ENCODE measurements around the gene OR8B2. TPM values are rescaled to one million over a fixed set of nuclear protein-coding genes. Genes with fewer than 3 reads are reported as not detected.

Gene OR8B2
- total RNA-seq, 2 donors from 2014 or later = not detected

DNA sequence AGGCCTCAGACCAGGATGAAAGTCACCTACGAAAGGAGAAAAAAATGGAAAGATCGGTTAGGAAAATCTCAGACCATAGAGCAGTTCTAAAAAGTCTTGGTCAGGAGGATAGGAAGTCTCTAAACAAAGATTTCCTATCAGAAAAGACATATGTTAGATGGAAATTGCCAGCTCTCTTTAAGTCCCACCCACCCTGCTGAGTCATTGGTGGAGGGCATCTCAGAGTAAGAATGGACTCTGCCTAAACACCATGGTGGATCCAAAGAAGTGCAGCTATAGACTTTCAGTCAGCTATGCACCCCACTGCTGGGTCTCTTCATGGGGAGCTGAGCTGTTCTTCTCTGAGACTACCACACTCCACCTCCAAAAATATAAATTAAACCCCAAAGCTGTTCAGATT is 3.7 kb downstream of the OR8B2 start:
- H3K4me1 Mint-ChIP-seq (ENCODE audit: low read depth) = no peaks in the 10 kb centered on the region
- H3K27me3 Mint-ChIP-seq (ENCODE audit: low read depth) = no peaks in the 10 kb centered on the region
- ATAC-seq (replicated peaks in 1 of 2) (no peak), DNase-seq (no peak)
- H3K27ac Mint-ChIP-seq = no peak overlapping the region
- no peaks in the 10 kb centered on the region for H3K9me3 Mint-ChIP-seq
- no peak overlapping the region for H3K4me3 Mint-ChIP-seq
- H3K36me3 Mint-ChIP-seq (ENCODE audit: insufficient read depth in 2 of 2) = no peaks in the 10 kb centered on the region

DNA sequence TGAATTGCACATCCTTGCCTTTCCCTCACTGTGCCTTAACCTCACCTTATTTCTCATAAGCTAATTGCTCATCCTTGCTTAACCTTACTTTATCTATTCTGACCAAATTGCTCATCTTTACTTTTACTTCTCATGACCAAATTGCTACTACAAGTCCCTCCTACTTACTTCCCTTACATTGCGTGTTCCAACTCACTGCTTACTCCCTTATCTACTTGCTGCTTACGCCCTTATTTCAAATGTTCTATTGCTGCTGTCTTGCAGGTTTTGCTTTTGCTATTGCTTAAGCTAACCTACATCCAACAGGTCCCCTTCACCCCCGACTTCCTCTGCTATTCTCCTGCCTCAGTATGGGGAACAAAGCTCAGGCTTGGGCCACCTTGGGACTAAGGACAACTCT is 8.0 kb downstream of the OR8B2 start:
- DNase-seq = no peak
- Mint-ChIP-seq H3K36me3 (ENCODE audit: insufficient read depth in 2 of 2) (no peaks in the 10 kb centered on the region), H3K27me3 (ENCODE audit: low read depth) (no peaks in the 10 kb centered on the region), H3K27ac (no peak overlapping the region), H3K9me3 (no peaks in the 10 kb centered on the region), H3K4me3 (no peak overlapping the region), H3K4me1 (ENCODE audit: low read depth) (no peaks in the 10 kb centered on the region)
- no peak for ATAC-seq (replicated peaks in 1 of 2)

DNA sequence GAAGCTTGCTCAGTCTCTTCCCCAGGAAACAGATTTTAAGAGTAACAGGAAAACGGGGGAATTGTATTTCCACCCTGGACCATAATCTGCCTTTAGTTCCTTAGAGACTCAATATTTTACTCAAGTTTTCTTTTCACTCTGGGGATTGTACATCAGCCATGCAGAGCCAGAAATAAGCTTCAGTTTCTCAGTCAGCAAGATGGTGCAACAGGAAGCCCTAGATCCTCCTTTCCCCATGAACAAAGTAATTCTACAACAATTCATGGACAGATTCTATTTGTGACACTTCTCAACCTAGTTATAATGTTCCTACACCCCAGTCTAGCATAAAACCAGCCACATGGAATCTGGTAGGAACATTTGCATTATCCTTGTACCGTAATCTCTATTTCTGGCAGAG is 24.7 kb downstream of the OR8B2 start:
- no peaks in the 10 kb centered on the region for H3K4me1 Mint-ChIP-seq (ENCODE audit: low read depth)
- peaks cover 0 to 4% of the 10 kb centered on the region in 2 donors for H3K9me3 Mint-ChIP-seq
- no peak overlapping the region for H3K4me3 Mint-ChIP-seq
- DNase-seq (no peak), ATAC-seq (replicated peaks in 1 of 2) (no peak)
- H3K36me3 Mint-ChIP-seq (ENCODE audit: insufficient read depth in 2 of 2) = no peaks in the 10 kb centered on the region
- no peak overlapping the region for H3K27ac Mint-ChIP-seq
- no peaks in the 10 kb centered on the region for H3K27me3 Mint-ChIP-seq (ENCODE audit: low read depth)

DNA sequence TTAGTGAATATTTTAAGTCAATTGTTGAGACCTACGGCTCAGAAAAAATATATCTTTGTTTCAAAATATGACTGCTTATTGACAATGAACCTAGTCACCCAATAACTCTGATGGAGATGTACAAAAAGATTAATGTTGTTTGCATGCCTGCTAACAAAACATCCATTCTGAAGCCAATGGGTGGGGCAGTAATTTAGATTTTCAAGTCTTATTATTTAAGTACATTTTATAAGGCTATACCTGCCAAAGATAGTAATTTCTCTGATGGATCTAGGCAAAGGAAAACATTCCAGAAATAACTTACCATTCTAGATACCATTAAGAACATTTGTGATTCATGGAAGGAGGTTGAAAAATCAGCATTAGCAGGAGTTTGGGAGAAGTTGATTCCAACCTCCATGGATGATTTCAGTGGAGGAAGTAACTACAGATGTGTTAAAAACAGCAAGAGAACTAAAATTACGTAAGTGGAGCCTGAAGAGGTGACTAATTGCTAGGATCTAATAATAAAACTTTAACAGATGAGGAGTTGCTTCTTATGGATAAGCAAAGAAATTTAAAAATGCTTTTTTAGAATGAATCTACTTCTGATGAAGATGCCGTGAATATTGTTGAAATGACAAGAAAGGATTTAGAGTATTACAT is 37.9 kb downstream of the OR8B2 start:
- no peak for ATAC-seq (replicated peaks in 1 of 2)
- Mint-ChIP-seq H3K36me3 (ENCODE audit: insufficient read depth in 2 of 2) (no peaks in the 10 kb centered on the region), H3K27me3 (ENCODE audit: low read depth) (peaks cover 5% of the 10 kb centered on the region), H3K4me1 (ENCODE audit: low read depth) (no peaks in the 10 kb centered on the region), H3K4me3 (no peak overlapping the region), H3K27ac (no peak overlapping the region), H3K9me3 (peaks cover 0 to 3% of the 10 kb centered on the region in 2 donors)
- no peak for DNase-seq

DNA sequence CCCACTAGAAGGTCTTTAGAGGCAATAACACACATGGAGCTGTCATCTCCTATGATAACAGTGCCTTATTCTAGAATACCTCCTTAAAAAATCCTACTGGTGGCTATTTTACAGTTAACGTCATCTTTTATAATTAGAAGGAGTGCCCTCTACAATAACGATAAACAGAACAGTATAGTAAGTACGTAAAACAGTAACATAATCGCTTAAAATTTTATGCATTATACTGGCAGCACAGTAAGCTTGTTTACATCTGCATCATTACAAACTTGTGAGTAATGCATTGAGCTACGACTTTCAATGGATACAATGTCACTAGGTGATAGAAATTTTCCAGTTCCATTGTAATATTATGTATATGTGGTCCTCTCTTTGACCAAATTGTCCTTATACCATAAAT is 40.0 kb downstream of the OR8B2 start:
- Mint-ChIP-seq H3K36me3 (ENCODE audit: insufficient read depth in 2 of 2) (no peaks in the 10 kb centered on the region), H3K4me1 (ENCODE audit: low read depth) (no peaks in the 10 kb centered on the region), H3K27ac (no peak overlapping the region), H3K4me3 (no peak overlapping the region), H3K9me3 (no peaks in the 10 kb centered on the region), H3K27me3 (ENCODE audit: low read depth) (peaks cover 5% of the 10 kb centered on the region)
- DNase-seq (no peak), ATAC-seq (replicated peaks in 1 of 2) (no peak)

DNA sequence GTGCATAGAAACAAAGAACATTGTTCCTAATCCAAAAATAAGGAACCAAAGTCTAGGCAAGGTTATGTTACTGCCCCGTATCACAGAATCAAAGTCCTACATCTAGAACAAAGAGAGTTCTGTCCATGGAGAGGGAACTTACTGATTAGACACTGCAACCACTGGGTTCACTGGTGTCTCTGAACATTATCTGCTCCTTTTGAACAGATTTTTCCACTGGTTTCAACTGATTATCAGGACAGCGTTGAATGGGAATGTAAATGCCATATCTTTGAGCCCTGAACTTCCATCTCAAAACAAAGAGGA is 44.2 kb downstream of the OR8B2 start:
- Mint-ChIP-seq H3K27me3 (ENCODE audit: low read depth) (no peaks in the 10 kb centered on the region), H3K27ac (no peak overlapping the region), H3K9me3 (no peaks in the 10 kb centered on the region), H3K4me1 (ENCODE audit: low read depth) (no peaks in the 10 kb centered on the region), H3K36me3 (ENCODE audit: insufficient read depth in 2 of 2) (no peaks in the 10 kb centered on the region), H3K4me3 (no peak overlapping the region)
- DNase-seq (no peak), ATAC-seq (replicated peaks in 1 of 2) (no peak)

DNA sequence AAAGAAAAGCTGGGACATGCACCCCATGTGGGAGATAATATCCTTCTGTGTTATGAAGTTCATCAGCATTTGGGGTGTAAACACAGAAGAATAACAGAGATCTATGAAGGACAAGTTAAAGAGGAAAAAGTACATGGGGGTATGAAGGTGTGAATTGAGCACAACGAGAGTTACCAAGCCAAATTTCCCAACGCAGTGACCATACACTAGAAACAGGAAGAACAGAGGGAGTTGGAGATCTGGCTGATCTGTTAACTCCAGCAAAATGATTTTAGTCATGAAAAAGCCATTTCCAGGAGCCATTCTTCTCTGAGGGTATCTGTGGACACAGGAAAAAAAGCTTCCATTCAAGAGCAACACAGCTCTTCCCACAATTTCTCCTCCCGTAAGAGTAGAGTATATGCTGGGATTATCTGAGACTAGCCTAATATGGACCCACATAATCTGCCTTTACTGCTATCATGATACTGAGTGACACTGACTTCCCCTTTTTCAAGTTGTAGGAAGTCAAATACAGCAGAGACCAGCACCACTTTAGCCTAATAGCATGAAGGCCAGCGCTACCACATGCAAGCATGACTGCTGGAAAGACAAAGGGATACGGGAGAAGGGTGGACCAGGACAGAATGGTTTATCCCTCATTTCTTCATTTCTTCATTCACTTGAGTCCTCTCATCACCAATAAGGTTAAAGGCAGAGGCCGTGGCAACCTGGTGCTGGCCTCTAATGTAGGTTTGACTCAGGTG is 44.7 kb downstream of the OR8B2 start:
- Mint-ChIP-seq H3K4me1 (ENCODE audit: low read depth) (no peaks in the 10 kb centered on the region), H3K36me3 (ENCODE audit: insufficient read depth in 2 of 2) (no peaks in the 10 kb centered on the region), H3K27ac (no peak overlapping the region), H3K27me3 (ENCODE audit: low read depth) (no peaks in the 10 kb centered on the region), H3K9me3 (no peaks in the 10 kb centered on the region), H3K4me3 (no peak overlapping the region)
- ATAC-seq (replicated peaks in 1 of 2) (no peak), DNase-seq (no peak)

Other genes starting within 250 kb of the OR8B2 start
- gene OR10D3, start 201.2 kb downstream of the OR8B2 start, total RNA-seq = not detected
- not detected for gene OR8G1, start 143.4 kb downstream of the OR8B2 start, total RNA-seq
- gene OR8G5, start 128.1 kb downstream of the OR8B2 start, total RNA-seq = not detected
- not detected for gene OR8D1, start 70.5 kb downstream of the OR8B2 start, total RNA-seq
- gene OR8D2, start 64.3 kb downstream of the OR8B2 start, total RNA-seq = not detected
- gene OR8B3, start 14.5 kb upstream of the OR8B2 start, total RNA-seq = not detected
- not detected for gene OR8B4, start 40.4 kb upstream of the OR8B2 start, total RNA-seq
- not detected for gene OR8B8, start 61.2 kb upstream of the OR8B2 start, total RNA-seq
- gene OR8B12, start 159.2 kb upstream of the OR8B2 start, total RNA-seq = not detected
- not detected for gene OR8A1, start 185.5 kb upstream of the OR8B2 start, total RNA-seq
- gene PANX3, start 226.9 kb upstream of the OR8B2 start, total RNA-seq = not detected
- 10 to 100 TPM; 45.5 to 50.8 TPM for gene TBRG1, start 238.4 kb upstream of the OR8B2 start, total RNA-seq